K562 (cell line): Measurements from ENCODE around the gene DYNLL1. TPM values are rescaled to one million over a fixed set of nuclear protein-coding genes. Genes with fewer than 3 reads are reported as not detected.

Experiments
- HDAC2 ChIP-seq: fragments of 450-650 bp; IDR thresholded peaks from 2 replicates; pipeline ENCODE4 v1.6.1; 2016; ENCODE audit warnings: mild to moderate bottlenecking
- HLTF ChIP-seq: fragments of 450-650 bp; IDR thresholded peaks from 2 replicates; pipeline ENCODE4 v1.6.1; 2016
- JUNB ChIP-seq: fragments of 450-650 bp; formaldehyde crosslinking; conservative IDR thresholded peaks from 2 replicates; pipeline ENCODE4 v1.4.0; 2020; ENCODE audit warnings: mild to moderate bottlenecking
- MAZ ChIP-seq, 2 experiments: fragments of 450-650 bp in 1 of 2; sonication (generic) in 1 of 2; formaldehyde crosslinking; IDR thresholded peaks in 1 of 2; conservative IDR thresholded peaks in 1 of 2; 2 replicates each; pipeline versions ENCODE4 v1.4.0 to v1.5.0; 2020; ENCODE audit warnings: mild to moderate bottlenecking in 1 of 2, missing genetic modification reagents in 1 of 2
- NFE2 ChIP-seq: IDR thresholded peaks from 2 replicates; pipeline ENCODE4 v1.6.1; 2014; ENCODE audit warnings: antibody characterized with exemption, low read depth
- NKRF ChIP-seq: fragments of 450-650 bp; IDR thresholded peaks from 2 replicates; pipeline ENCODE4 v1.6.1; 2016; ENCODE audit warnings: borderline replicate concordance
- NR2C1 ChIP-seq, 2 experiments: fragments of 450-650 bp; IDR thresholded peaks; 2 replicates each; pipeline ENCODE4 v1.6.1; 2017; ENCODE audit warnings: mild to moderate bottlenecking in 2 of 2, antibody characterized with exemption in 1 of 2, inconsistent platforms in 1 of 2, missing compliant biosample characterization in 1 of 2, missing genetic modification characterization in 1 of 2
- NRF1 ChIP-seq, 2 experiments: fragments of 450-650 bp; IDR thresholded peaks in 1 of 2; conservative IDR thresholded peaks in 1 of 2; 2 replicates each; pipeline ENCODE4 v1.6.1; 2014; ENCODE audit warnings: mild to moderate bottlenecking in 2 of 2
- SMAD1 ChIP-seq: fragments of 150-350 bp; IDR thresholded peaks from 2 replicates; pipeline ENCODE4 v1.6.1; 2014; ENCODE audit warnings: low read length, low read depth; ENCODE audit not compliant: partially characterized antibody
- ZBTB17 ChIP-seq: fragments of 450-650 bp; formaldehyde crosslinking; IDR thresholded peaks from 2 replicates; pipeline ENCODE4 v1.4.0; 2020; ENCODE audit warnings: mild to moderate bottlenecking
- ZNF280B ChIP-seq: fragments of 250-450 bp; sonication (Bioruptor Pico); IDR thresholded peaks from 2 replicates; pipeline ENCODE4 v1.5.1; 2021; ENCODE audit warnings: mild to moderate bottlenecking
- ZNF316 ChIP-seq: fragments of 450-650 bp; IDR thresholded peaks from 2 replicates; pipeline ENCODE4 v1.6.1; 2016
- ZNF551 ChIP-seq: fragments of 250-450 bp; sonication (Bioruptor Pico); IDR thresholded peaks from 2 replicates; pipeline ENCODE4 v1.5.0; 2021; ENCODE audit warnings: mild to moderate bottlenecking, moderate library complexity
- ZNF764 ChIP-seq: fragments of 250-450 bp; sonication (Bioruptor Pico); IDR thresholded peaks from 2 replicates; pipeline ENCODE4 v1.4.0; 2020; ENCODE audit warnings: low read depth, mild to moderate bottlenecking, moderate library complexity
- ZNF780A ChIP-seq: fragments of 250-450 bp; sonication (Bioruptor Pico); IDR thresholded peaks from 2 replicates; pipeline ENCODE4 v1.5.0; 2021; ENCODE audit warnings: mild to moderate bottlenecking
- polyA plus RNA-seq, 8 experiments: library from polyadenylated mRNA; depleted of rRNA in 4 of 8; stranded (reverse) in 5 of 8; unstranded in 3 of 8; fragments of >200 nt; fragmentation: Nextera tagmentation in 2 of 8; fragmentation: Illumina TruSeq in 1 of 8; extraction: Ambion mirVana in 2 of 8; extraction: Trizol in 1 of 8; gene quantifications; 2 replicates each; pipeline versions ENCODE4 v1.2.1 to v1.2.3, GENCODE V29; 2011 to 2014; ENCODE audit warnings: inconsistent platforms in 1 of 8, missing spikeins in 1 of 8
- total RNA-seq, 7 experiments: library from RNA; depleted of rRNA in 6 of 7; stranded (reverse); fragments of >200 nt in 6 of 7; fragmentation: Illumina TruSeq in 2 of 7; extraction: Trizol in 2 of 7; gene quantifications; 2 replicates each; pipeline versions ENCODE4 v1.2.1 to v1.2.3, GENCODE V29; 2011 to 2021; ENCODE audit warnings: low replicate concordance in 1 of 7
- TF ChIP-seq, protein P1 (sequence below): fragments of 450-650 bp; IDR thresholded peaks from 2 replicates; pipeline ENCODE4 v1.6.1; 2016; ENCODE audit warnings: low read depth
- TF ChIP-seq, protein P2 (sequence below): IDR thresholded peaks from 2 replicates; pipeline ENCODE4 v1.6.1; 2011; ENCODE audit not compliant: insufficient read length; ENCODE audit errors: extremely low read depth

The DYNLL1 gene
- total and polyA plus RNA-seq, 9 of the 15 experiments (the other 6 are each of a cell fraction or from before 2014, with no cell fraction given), result 303 to 1,112 (median 468) TPM

DNA sequence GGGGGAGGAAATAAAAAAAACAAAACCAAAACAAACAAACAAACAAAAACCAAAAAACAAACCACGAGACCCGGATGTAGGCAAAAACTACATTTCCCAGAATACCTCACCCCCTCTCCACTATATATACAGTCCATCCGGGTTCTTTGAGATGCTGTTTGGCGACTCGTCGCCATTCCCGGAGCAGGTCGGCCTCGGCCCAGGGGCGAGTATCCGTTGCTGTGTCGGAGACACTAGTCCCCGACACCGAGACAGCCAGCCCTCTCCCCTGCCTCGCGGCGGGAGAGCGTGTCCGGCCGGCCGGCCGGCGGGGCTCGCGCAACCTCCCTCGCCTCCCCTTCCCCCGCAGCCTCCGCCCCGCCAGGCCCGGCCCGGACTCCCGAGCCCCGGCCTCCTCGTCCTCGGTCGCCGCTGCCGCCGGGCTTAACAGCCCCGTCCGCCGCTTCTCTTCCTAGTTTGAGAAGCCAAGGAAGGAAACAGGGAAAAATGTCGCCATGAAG is 38.3 kb downstream of the DYNLL1 start, which contains the start of gene RNF10 (continued):
- TF ChIP-seq, protein P1, sequence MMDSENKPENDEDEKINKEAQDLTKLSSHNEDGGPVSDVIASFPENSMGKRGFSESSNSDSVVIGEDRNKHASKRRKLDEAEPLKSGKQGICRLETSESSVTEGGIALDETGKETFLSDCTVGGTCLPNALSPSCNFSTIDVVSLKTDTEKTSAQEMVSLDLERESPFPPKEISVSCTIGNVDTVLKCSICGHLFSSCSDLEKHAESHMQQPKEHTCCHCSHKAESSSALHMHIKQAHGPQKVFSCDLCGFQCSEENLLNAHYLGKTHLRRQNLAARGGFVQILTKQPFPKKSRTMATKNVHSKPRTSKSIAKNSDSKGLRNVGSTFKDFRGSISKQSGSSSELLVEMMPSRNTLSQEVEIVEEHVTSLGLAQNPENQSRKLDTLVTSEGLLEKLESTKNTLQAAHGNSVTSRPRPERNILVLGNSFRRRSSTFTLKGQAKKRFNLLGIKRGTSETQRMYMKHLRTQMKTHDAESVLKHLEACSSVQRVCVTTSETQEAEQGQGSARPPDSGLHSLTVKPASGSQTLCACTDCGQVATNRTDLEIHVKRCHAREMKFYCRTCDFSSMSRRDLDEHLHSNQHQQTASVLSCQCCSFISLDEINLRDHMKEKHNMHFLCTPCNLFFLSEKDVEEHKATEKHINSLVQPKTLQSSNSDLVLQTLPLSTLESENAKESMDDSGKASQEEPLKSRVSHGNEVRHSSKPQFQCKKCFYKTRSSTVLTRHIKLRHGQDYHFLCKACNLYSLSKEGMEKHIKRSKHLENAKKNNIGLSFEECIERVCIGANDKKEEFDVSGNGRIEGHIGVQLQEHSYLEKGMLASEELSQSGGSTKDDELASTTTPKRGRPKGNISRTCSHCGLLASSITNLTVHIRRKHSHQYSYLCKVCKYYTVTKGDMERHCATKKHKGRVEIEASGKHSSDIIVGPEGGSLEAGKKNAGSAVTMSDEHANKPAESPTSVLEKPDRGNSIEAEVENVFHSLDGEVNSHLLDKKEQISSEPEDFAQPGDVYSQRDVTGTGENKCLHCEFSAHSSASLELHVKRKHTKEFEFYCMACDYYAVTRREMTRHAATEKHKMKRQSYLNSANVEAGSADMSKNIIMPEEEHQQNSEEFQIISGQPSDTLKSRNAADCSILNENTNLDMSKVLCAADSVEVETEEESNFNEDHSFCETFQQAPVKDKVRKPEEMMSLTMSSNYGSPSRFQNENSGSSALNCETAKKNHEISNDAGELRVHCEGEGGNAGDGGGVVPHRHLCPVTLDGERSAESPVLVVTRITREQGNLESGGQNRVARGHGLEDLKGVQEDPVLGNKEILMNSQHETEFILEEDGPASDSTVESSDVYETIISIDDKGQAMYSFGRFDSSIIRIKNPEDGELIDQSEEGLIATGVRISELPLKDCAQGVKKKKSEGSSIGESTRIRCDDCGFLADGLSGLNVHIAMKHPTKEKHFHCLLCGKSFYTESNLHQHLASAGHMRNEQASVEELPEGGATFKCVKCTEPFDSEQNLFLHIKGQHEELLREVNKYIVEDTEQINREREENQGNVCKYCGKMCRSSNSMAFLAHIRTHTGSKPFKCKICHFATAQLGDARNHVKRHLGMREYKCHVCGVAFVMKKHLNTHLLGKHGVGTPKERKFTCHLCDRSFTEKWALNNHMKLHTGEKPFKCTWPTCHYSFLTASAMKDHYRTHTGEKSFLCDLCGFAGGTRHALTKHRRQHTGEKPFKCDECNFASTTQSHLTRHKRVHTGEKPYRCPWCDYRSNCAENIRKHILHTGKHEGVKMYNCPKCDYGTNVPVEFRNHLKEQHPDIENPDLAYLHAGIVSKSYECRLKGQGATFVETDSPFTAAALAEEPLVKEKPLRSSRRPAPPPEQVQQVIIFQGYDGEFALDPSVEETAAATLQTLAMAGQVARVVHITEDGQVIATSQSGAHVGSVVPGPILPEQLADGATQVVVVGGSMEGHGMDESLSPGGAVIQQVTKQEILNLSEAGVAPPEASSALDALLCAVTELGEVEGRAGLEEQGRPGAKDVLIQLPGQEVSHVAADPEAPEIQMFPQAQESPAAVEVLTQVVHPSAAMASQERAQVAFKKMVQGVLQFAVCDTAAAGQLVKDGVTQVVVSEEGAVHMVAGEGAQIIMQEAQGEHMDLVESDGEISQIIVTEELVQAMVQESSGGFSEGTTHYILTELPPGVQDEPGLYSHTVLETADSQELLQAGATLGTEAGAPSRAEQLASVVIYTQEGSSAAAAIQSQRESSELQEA, result peak; percentile 47; the same call in 1 of the 2 replicates
- TF ChIP-seq NRF1 (conservative IDR thresholded peaks at IDR 0.05 in 1 of 2, IDR thresholded peaks at IDR 0.05 in 1 of 2), result peak; percentile 48 to 61; a peak in 2 of 4 replicates
- TF ChIP-seq ZNF551 (CRISPR knock-in tag), result no peak
- TF ChIP-seq HLTF, result 0 out of 2 replicates have a peak, but pooled peaks have one; percentile 44
- TF ChIP-seq MAZ (CRISPR knock-in tag; conservative IDR thresholded peaks at IDR 0.05 in 1 of 2, IDR thresholded peaks at IDR 0.05 in 1 of 2), result peak in 1 of 2 experiments; percentile 46; a peak in 2 of 4 replicates
- no peak for TF ChIP-seq ZNF316
- TF ChIP-seq ZNF764 (CRISPR knock-in tag), result no peak
- no peak for TF ChIP-seq NFE2
- TF ChIP-seq ZBTB17 (CRISPR knock-in tag), result no peak
- TF ChIP-seq NKRF, result no peak
- no peak for TF ChIP-seq HDAC2
- no peak for TF ChIP-seq ZNF280B (CRISPR knock-in tag)
- no peak; the same call in 1 of the 2 replicates for TF ChIP-seq NR2C1 (IDR thresholded peaks at IDR 0.05)
- TF ChIP-seq NR2C1 (tag; IDR thresholded peaks at IDR 0.05), result peak; percentile 34; the same call in 1 of the 2 replicates
- TF ChIP-seq, protein P2, sequence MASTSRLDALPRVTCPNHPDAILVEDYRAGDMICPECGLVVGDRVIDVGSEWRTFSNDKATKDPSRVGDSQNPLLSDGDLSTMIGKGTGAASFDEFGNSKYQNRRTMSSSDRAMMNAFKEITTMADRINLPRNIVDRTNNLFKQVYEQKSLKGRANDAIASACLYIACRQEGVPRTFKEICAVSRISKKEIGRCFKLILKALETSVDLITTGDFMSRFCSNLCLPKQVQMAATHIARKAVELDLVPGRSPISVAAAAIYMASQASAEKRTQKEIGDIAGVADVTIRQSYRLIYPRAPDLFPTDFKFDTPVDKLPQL, result no peak
- no peak for TF ChIP-seq ZNF780A (CRISPR knock-in tag)
- no peak for TF ChIP-seq JUNB
- TF ChIP-seq SMAD1, result peak; percentile 59
